Natural killer cell (primary cell): Measurements from ENCODE around the gene RS1. TPM values are rescaled to one million over a fixed set of nuclear protein-coding genes. Genes with fewer than 3 reads are reported as not detected.

Source experiments
- ATAC-seq, 3 donors: fragments of 150-1000 bp in 2 of 3; fragments of 200-7000 bp in 1 of 3; cut with Tn5 transposase; 1 replicate in 1 of 3; 2 replicates in 2 of 3; pipeline ENCODE4 v1.10.0; 2021; ENCODE audit warnings: mild to moderate bottlenecking in 2 of 3, moderate library complexity in 2 of 3
- DNase-seq, 2 donors: peaks; one replicate each; pipeline versions ENCODE4 v3.0.0 to v3.0.0-alpha.2; 2013 to 2021; ENCODE audit warnings: mixed read lengths in 1 of 2
- H3K27ac ChIP-seq: one replicate; pipeline ENCODE4 v1.5.1; 2013; ENCODE audit warnings: mild to moderate bottlenecking, low read length
- H3K27me3 ChIP-seq: one replicate; pipeline ENCODE4 v1.6.1; 2013; ENCODE audit warnings: low read length; ENCODE audit not compliant: control insufficient read depth, insufficient read depth
- H3K36me3 ChIP-seq: one replicate; pipeline ENCODE4 v1.6.1; 2013; ENCODE audit warnings: low read length; ENCODE audit not compliant: control insufficient read depth, insufficient read depth
- H3K4me1 ChIP-seq: one replicate; pipeline ENCODE4 v1.6.1; 2013; ENCODE audit warnings: low read length; ENCODE audit not compliant: control insufficient read depth, insufficient read depth
- H3K4me3 ChIP-seq: one replicate; pipeline ENCODE4 v1.5.1; 2013; ENCODE audit warnings: low read length
- H3K9me3 ChIP-seq: one replicate; pipeline ENCODE4 v1.6.1; 2013; ENCODE audit warnings: low read length; ENCODE audit not compliant: control insufficient read depth, insufficient read depth
- H3K27ac Mint-ChIP-seq, 2 donors: one replicate each; pipeline ENCODE4 v1.8.0; 2022; ENCODE audit warnings: mild to moderate bottlenecking in 2 of 2, mixed read lengths in 2 of 2, moderate library complexity in 1 of 2
- H3K27me3 Mint-ChIP-seq, 2 donors: one replicate each; pipeline ENCODE4 v1.8.0; 2022; ENCODE audit warnings: low read depth in 2 of 2, mixed read lengths in 2 of 2
- H3K36me3 Mint-ChIP-seq: one replicate; pipeline ENCODE4 v1.8.0; 2022; ENCODE audit warnings: mixed read lengths
- H3K4me1 Mint-ChIP-seq, 2 donors: one replicate each; pipeline ENCODE4 v1.8.0; 2022; ENCODE audit warnings: mixed read lengths in 2 of 2
- H3K4me3 Mint-ChIP-seq: one replicate; pipeline ENCODE4 v1.8.0; 2022; ENCODE audit warnings: mild to moderate bottlenecking, moderate library complexity, mixed read lengths
- H3K9me3 Mint-ChIP-seq, 2 donors: one replicate each; pipeline ENCODE4 v1.8.0; 2022; ENCODE audit warnings: mixed read lengths in 2 of 2
- CTCF ChIP-seq: fragments of 200-600 bp; IDR thresholded peaks from one replicate; pipeline ENCODE4 v1.8.0; 2022; ENCODE audit warnings: antibody characterized with exemption
- WGBS: methylation state at CpG from one replicate; pipeline ENCODE4 v1.1.7; 2013; ENCODE audit warnings: missing lambda C conversion rate; ENCODE audit not compliant: insufficient coverage; 5-methylcytosine and 5-hydroxymethylcytosine counted together
- intact Hi-C: fragments of 100-400 bp; cut with micrococcal nuclease; formaldehyde crosslinking; loops from one replicate; pipeline ENCODE4 v1.14.2; 2022
- total RNA-seq, 4 donors: library from RNA; stranded (reverse); fragments of 120-200 nt in 1 of 4; gene quantifications; one replicate each; pipeline versions ENCODE4 v1.2.3 to v1.2.4, GENCODE V29; 2013 to 2022

RS1 gene
- total RNA-seq, 3 donors from 2014 or later (not counting 1 experiment from before 2014, with no cell fraction given): not detected

- no peaks in the 10 kb centered on the region for H3K36me3 ChIP-seq
- DNase-seq (peak in 1 of 2 donors; percentile 3), ATAC-seq (peak in 2 of 3 donors; percentile 21 to 37)
- peaks cover 10% of the 10 kb centered on the region for H3K4me1 ChIP-seq
- no peaks in the 10 kb centered on the region for H3K27me3 Mint-ChIP-seq
- H3K27ac ChIP-seq: no peak overlapping the region
- H3K4me1 Mint-ChIP-seq: peaks cover 9 to 14% of the 10 kb centered on the region in 2 donors
- WGBS: 30% methylated on average over 14 of the region's 15 CpGs
- no peaks in the 10 kb centered on the region for H3K9me3 ChIP-seq
- H3K27ac Mint-ChIP-seq: no peak overlapping the region
- no peaks in the 10 kb centered on the region for H3K27me3 ChIP-seq
- intact Hi-C loops: no loop called here
- H3K36me3 Mint-ChIP-seq: no peaks in the 10 kb centered on the region
- no peaks in the 10 kb centered on the region for H3K9me3 Mint-ChIP-seq
- no peak overlapping the region for H3K4me3 ChIP-seq
- no peak overlapping the region for H3K4me3 Mint-ChIP-seq
- no peak for TF ChIP-seq CTCF
Measured at GRCh38 chrX:18668071-18668835, 3.7 kb downstream of the RS1 start.

GRCh38 chrX:18666614-18667013 is 5.3 kb downstream of the RS1 start:
- ATAC-seq (no peak), DNase-seq (no peak)
- Histone ChIP-seq H3K4me3 (no peak overlapping the region), H3K36me3 (no peaks in the 10 kb centered on the region), H3K27ac (no peak overlapping the region), H3K27me3 (no peaks in the 10 kb centered on the region), H3K4me1 (peaks cover 10% of the 10 kb centered on the region), H3K9me3 (no peaks in the 10 kb centered on the region)
- 55% methylated on average over 15 of the region's 15 CpGs for WGBS
- no peaks in the 10 kb centered on the region for H3K36me3 Mint-ChIP-seq
- H3K4me3 Mint-ChIP-seq: no peak overlapping the region
- H3K27ac Mint-ChIP-seq: no peak overlapping the region
- no peak for TF ChIP-seq CTCF
- intact Hi-C loops: no loop called here
- H3K27me3 Mint-ChIP-seq: no peaks in the 10 kb centered on the region
- H3K9me3 Mint-ChIP-seq: no peaks in the 10 kb centered on the region
- peaks cover 9 to 10% of the 10 kb centered on the region in 2 donors for H3K4me1 Mint-ChIP-seq

DNA sequence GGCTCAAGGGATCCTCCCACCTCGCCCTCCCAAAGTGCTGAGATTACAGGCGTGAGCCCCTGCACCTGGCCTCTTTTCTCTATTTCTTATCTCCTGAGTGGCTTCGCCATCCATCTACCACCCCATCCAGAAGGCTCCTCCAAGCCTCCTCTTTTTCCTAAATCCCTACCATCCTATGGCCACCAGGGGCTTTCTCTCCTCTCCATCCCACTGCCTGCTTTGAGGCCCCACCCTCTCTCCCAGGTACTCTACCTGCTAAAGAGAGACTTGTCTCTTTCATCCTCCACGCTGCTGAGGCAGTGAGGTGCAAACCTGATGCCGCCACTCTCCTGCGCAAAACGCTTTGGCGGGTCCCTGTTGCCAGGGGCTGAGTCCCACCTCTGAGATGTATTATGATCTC is 7.0 kb downstream of the RS1 start:
- 93% methylated on average over 5 of the region's 8 CpGs for WGBS

More for the DNA sequence above, 7.0 kb downstream of the RS1 start:
- intact Hi-C loops: no loop called here
- Mint-ChIP-seq H3K27ac (no peak overlapping the region), H3K27me3 (no peaks in the 10 kb centered on the region), H3K36me3 (no peaks in the 10 kb centered on the region), H3K4me3 (no peak overlapping the region), H3K4me1 (peaks cover 9 to 10% of the 10 kb centered on the region in 2 donors), H3K9me3 (no peaks in the 10 kb centered on the region)
- Histone ChIP-seq H3K27me3 (no peaks in the 10 kb centered on the region), H3K4me3 (no peak overlapping the region), H3K36me3 (no peaks in the 10 kb centered on the region), H3K9me3 (no peaks in the 10 kb centered on the region), H3K27ac (no peak overlapping the region), H3K4me1 (peaks cover 10% of the 10 kb centered on the region)
- no peak for TF ChIP-seq CTCF
- DNase-seq (no peak), ATAC-seq (no peak)
